T-helper 2 cell (primary cell): ENCODE measurements around the gene KRAS.

Experiments
- DNase-seq, 5 experiments: peaks; one replicate each; pipeline versions ENCODE4 v3.0.0 to v3.0.0-alpha.2; 2012 to 2022

KRAS gene

DNA sequence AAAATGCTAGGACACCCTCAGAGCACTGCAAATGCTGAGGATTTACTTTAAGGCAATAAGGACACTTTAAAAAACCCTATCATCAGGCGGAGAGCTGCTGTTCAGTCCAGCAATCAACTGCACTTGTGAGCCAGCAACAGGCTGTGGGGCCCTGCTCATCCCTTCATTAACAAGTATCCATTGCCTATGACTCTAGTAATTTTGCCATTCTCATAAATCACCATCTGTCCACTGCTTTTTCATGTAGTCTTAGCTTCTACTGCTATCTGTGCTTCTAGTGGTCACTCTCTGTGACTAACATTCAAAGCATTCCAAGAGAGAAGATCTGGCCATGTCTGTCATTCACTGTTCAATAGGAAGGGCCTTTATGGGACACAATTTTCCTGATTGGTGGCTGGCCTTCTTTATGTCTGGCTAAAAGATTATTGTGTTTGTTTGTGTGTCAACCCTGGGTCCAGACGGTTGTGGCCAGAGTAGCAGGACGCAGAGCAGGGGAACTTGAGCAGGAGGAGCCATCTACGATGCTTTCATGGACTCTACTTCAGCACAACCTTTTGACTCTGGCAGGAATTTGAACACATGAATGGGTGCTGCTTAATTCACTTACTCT, 3.6 kb upstream of the KRAS start:
- DNase-seq: no peak

DNA sequence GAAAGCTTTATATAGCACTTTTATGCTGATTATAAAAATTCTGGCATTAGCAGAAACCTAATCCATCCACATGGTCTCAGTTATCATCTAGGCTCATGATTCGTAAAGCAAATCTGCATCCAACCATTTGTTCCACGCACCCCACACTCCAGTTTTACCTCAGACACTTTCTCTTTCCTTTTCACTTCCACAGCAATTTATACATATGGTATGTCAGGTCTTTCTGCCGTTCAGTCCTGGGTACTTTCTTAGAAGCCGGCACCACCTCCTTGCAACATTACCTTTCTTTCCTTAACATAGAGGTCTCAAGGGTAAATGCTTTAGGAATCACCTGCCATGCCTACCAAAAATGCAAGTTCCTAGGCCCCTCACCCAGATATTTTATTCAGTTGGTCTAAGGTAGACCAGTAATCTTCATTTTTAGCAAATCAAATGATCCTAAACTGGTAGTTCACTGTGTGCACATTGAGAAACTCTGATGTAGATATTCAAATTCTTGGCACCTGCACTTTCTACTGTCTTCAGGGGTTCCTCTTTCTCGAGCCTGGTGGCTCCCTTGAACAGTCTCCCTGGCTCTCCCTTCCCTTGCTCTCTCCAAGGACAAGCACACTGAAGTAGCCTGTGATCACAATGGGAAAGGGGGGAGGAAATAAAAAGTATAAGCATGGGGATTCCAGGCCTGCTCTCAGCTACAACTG, 2.8 kb upstream of the KRAS start:
- no peak for DNase-seq

DNA sequence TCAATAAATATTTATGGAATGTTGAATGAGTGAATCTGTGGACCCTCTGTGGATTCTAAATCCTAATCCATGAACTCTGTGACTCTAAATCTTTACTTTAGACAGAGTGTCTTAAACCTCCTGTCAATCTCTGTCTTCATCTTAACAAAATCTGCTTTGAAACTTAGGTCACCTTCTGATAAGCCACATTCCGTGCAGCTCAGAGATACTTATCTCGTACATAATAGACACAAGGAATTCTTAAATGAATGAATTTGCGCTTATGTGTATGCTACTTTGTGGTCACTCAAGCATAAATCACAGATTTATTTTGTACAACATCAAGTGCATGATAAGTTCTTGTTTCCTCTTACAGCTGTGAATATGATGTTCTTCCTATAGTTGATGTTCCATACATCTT, 2.2 kb upstream of the KRAS start:
- no peak for DNase-seq

DNA sequence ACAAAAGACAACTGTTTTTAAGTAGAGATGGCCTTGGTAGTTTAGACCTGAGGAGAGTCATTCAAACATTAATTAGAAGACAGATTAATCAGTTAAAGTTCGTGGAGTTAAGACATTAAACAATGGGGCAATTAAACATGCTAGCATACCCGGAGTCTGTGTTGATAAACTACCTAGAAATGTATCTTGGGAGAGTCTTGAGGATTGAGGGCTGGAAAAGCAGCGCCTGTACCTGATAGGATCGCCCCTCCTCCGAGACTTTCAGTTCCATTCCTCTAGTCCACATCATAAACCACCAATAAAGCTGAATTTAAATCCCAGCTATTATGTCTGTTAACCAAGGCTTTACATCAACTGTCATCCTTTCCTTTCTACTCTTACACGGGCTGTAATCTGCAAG, 1.0 kb upstream of the KRAS start:
- DNase-seq: no peak

DNA sequence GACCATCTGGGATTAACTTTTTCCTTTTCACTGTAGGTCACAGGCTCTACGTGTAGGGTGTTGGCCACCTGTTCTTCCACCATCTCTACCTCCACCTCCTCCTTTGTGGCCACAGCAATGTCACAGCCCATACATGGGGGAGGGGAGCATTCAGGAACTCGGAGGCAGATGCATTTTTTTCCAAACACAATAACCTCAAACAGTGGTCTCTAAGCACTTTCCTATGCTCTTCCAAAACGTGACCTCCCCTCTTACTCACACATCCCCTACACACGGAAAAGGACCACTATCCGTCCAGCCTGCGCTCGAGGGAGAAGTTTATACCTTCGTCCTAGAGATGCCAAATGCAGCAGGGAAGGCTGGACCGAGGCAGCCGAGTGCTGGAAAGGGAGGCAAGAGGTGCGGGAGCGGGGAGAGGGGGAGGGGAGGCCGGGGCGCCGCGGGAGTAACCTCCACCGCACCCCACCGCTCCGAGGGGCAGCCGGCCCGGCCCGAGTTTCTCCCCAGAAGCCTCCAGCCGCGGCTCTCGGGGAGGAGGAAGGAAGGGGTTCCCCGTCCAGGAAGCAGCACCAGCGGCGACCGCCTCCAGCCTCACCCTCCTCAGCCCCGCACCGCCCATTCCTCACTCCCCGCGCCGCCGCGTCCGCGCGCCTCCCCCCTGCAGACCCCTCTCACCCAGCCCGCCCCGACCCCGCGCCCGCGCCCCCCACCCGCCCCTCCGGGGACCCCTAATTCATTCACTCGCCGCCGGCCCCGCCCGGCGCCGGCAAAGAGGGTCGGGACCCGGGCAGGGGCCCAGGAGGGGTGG, 594 bp downstream of the KRAS start:
- DNase-seq: peak; percentile 17 to 56 (median 41)

DNA sequence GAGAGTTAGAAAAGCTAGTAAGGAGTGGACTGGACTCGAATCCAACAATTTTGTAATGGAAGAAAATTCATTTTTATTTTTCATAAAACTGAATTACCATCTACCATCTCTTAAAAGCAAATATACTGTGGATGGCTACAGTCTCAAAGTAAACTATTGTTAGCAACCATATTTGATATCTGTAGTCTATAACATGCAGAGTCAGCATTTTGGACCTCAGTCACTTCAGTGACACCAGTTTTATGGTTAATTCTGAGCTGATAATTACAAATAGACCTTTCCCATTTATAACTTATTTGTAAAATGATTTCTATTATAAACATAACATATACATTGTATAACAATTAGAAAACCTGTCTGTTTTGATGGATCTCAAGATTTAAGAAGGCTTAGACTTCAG, 2.0 kb downstream of the KRAS start:
- DNase-seq: no peak

DNA sequence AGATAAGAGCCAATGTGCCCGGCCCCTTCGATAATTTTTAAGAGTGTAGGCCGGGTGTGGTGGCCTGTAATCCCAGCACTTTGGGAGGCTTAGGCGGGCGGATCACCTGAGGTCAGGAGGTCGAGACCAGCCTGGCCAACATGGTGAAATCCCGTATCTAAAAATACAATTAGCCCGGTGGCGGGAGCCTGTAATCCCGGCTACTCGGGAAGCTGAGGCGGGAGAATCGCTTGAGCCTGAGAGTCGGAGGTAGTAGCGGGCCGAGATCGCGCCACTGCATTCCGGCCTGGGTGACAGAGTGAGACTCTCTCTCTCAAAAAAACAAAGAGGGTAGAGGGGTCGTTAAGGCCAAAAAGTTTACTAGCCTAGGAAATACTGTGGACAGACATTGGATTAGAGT, 2.6 kb downstream of the KRAS start:
- no peak for DNase-seq

DNA sequence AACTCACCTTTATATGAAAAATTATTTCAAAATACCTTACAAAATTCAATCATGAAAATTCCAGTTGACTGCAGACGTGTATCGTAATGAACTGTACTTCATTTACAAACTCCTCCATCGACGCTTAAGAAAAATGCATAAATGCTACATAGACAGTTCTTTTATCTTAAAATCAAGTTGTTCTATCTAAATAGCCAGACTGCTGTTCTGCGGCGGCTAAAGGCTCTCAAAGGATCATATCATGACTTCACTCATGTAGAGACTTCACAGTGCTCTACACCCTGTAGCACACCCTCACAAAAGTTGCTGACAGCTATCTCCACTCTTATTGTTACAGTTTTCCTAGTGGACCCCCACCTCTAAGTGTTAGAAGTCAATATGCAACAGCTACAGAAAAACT, 5.2 kb downstream of the KRAS start:
- DNase-seq: no peak

DNA sequence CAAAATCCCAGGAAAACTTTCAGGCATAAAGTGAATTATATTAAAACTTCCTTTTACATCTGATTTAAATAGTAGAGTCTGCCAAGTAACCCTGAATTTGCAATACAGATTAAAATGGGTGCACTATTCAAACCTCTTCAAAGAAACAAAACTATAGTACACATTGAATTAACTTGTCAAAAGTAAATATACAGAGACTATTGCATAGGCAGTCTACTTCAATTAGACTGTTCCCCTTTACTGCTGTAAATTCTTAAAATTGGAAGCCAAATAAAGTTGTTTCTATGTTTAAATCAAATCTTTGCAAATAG, 7.1 kb downstream of the KRAS start:
- no peak for DNase-seq

DNA sequence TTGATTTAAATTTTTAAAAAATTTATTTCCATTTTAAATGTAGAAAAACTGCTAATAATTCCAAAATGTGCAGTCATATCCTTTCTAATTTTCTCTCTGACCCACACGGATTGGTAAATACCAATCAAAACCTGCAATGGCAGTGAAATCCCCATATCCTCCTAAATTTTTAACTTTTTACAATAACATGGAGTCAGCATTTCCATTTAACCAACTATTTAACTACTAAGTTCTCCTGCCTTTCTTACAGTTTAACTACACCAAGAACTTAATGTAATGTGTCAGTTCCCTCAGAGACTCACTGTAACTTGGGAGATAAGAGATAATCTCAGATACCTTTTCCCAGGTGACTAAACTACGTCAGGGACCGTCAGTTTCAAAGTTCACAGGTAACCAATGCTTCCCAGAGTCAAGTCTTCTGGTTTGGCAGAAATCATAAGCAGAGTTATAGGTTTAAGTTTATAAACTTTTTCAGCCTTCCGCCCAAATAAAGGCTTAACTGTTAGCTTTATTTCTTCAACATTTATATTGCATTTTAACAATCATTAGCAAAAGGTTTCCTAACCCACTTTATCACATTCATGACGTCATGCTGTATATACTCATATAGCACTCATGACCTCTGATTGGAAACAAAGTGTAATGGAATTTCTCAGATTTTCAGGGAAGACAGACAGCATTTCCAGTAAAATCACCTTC, 7.6 kb downstream of the KRAS start:
- DNase-seq: no peak

DNA sequence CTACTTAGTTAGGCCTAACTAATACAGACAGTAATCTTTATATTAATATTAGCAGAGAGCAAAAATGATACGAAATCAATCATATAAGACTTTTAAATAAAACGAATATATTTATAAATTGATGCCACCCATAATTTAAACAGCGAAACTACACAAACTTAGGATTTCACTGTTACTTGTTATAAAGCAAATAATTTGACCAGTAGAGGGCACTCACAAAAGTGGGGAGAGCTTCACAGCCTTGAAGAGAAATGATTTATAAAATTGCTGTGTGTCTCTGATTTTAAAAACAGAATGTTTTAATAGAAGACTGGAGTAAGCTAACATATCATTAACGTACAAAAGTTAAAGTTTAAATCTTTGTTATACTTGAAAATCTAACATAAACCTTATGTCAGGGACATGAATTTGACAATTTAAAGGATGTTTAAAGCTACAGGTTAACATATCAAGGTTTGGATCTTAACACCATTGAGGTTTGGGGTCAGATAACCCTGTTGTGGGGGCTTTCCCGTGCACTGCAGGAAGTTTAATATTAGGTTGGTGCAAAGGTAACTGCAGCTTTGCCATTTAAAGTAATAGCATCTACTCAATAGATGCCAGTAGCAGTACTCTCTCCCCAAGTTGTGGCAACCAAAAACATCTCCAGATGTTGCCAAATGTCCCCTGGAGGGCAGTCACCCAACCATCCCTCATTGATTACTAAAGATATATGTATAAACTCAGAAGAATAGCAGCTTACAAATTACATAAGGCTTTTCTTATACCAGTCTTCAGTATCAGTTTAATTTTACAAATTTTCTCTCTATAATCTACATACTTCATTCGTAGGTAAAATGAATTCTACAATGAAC, 9.3 kb downstream of the KRAS start:
- peak in 3 of 5 experiments; percentile 13 to 82 (median 66) for DNase-seq

DNA sequence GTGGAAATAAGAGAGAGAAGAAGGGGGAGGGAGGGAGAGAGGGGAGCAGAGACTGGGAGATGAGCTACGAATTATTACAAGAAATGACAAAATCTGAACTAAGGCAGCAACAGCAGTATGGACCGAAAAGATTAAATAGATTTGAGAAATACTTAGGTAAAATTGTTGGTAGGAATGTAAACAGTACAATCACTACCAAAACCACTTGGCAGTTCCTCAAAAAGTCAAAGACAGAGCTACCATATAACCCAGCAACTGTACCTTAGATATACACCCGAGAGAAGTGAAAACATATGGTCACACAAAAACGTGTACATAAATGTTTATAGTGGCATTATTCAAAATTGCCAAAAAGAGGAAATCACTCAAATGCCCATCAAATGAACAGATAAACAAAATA, 14.1 kb downstream of the KRAS start:
- no peak for DNase-seq

DNA sequence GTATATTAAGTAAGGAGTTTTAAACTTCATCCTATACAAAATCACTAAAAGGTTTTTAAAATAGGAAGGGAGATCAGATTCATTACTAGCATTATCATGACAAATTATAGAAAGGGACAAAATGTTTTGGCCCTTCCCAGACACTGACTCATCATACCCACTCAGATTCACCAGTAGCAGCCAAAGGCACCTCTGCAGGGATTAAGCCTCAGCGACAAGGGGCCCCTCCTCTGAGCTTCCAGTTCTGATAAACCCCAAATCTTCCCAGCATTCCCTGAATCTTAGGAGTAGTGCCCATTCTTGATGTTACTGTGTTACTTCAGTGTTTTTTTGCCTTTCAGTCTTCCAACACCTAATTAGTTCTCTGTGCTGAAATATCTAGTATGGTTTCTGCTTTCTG, 14.5 kb downstream of the KRAS start:
- no peak for DNase-seq

DNA sequence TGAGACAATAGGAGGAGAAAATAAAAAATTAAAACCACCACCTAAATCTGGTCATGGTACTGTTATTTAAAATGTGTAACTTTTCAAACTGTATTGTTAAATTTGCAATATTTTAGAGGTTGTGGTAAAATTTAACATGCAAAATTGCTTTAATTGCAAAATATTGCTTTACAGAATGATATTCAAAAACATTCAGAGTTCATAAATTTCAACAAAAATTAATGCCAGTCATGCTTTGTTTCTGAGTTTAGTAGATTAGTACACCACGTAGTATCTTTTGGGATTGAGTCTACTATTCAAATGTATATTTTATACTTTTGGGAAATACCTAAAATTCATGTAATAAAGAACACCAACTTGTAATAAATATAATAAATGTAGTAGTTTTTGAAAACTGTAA, 37.4 kb downstream of the KRAS start:
- DNase-seq: no peak

DNA sequence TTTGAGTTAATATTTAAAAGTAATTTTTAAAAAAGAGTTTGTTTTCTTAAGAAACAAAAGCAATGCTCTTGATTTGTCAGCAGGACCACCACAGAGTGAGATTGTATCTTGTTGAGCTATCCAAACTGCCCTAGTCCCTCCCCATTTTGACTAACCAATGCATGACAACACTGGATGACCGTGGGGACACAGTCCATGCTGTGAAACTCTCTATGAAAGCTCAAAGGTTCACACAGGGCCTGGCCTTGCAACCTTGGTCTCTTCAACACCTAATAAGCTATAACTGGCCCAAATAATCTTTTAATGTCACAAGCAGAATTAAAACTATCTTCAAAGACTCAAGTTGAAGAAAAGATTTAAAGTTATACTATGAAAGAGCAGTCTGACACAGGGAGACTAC, 42.2 kb downstream of the KRAS start:
- no peak for DNase-seq

DNA sequence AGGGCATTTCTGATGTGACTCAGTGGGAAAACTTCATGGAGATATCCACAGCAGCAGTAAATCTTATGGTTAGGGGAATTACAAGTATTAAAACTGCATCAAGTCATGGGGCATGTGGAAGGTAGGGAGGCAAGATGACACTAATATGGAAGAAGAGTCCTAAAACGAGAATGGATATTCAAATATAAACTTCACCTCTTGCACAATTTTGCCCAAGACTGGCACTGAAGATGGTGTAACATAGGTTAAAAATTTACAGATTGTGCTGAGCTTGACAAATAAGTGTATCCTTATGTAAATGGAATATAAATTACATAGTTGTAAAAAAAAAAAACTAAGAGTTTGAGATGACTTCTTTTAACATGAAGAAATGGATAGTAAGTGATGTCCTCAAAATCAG, 42.9 kb downstream of the KRAS start:
- no peak for DNase-seq

DNA sequence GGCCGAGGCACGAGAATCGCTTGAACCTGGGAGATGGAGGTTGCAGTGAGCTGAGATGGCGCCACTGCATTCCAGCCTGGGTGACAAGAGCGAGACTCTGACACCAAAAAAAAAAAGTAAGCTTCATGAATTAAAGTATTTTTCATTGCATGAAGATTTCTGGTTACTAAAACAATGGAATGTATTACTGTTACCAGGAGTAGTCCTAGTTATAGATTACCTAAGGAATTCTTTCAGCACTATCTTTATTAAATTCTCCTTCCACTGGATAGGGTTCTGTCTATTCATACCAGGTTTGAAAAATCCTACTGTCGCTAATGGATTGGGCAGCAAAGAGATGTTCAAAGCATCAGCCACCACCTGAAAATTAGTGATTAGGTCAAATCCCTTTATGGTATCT, 43.3 kb downstream of the KRAS start:
- no peak for DNase-seq

DNA sequence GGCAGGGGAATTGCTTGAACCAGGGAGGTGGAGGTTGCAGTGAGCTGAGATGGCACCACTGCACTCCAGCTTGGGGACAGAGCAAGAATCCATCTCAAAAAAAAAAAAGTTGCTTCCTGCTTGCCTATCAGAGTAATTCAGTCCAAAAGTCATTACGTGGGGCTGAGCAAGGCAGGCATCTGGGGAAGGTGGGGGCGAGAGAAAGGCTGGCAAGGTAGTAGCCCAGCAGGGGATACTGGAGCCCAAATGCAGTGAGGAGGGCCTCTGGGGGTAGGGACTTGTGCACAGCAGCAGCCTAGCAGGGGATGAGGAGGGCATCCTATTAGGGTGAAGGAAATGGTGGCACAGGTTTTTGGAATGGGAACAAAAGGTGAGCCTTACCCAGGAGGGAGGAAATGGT, 48.6 kb downstream of the KRAS start:
- no peak for DNase-seq

DNA sequence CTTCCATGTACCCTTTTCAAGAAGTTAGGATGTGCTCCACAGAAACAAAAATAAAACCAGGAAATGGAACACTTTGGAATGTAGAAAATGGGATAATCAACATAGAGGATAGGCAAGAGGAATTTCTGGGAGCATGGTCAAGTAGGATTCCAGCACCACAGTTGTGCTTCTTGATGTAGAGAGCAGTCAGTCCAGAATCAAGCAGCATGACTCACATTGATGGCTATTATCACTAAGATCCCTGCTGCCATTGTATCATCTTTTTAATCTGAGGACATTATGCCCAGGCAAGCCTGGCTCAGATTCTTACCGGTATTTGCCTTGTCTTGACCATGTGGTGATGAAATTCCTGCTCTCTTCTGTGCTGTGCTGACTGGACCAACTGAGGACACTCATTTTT, 50.0 kb downstream of the KRAS start:
- no peak for DNase-seq

DNA sequence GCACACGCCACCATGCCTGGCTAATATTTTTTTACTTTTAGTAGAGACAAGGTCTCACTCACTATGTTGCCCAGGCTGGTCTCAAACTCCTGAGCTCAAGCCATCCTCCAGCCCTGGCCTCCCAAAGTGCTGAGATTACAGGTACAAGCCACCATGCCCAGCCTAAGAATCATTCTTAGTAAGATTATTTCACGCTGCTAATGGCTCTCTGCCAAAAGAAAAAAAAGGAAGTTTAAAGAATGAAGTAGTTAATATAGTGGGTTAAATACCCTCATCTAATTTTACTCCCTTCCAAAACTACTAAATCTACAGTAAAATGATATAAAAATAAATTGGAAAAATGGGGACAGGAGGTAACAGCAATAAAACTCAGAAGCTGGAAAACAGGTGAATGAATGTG, 53.1 kb downstream of the KRAS start:
- no peak for DNase-seq

DNA sequence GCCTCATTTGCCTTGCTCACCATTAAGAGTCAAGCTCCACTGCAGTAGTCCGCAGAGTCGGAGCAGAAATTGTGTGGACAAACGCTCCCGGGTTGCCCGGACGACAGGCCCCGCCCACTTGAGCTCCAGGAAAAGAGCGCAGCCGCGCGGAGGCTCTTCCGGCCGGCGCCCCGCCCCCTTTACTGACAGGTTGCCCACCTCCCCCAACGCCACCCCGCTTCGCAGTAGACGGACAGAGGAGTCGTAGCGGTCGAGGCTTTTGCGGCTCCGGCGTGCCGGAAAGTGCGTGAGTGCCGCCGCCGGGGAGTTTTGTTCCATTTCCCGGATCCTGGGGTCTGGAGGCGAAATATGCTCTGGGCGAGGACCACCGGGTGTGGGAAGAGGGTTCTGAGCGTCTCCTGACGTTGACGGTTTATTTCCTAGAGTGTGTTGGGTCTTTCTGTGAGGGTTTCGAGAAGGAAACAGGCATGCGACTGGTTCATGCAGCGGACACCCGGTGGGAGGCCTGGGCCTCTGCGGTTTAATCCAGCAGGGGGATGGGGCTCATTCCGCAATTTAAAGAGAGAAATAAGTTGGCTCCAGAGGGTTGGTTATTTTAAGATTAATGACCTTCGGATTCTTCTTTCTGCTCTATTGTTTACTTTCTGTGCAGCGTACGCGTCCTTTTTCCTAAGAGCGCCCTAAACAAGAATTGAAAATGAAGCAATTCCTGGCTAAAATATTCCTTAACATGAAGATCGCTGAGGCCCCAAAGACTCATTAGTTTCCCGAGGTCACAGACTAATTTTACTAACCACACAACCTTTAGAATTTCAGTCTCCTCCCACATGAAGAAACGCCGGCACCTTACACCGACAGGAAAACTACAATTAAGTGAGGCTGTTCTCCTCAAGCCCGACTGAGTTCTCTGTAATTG, 55.4 kb downstream of the KRAS start, which contains the start of the genes DNAI7 and ETFRF1:
Gene DNAI7, minus strand, starts transcription at position 105 of the 916 bp plus-strand sequence. Its CDS starts 82 bp downstream, at position 23.
Gene ETFRF1, plus strand, starts transcription at position 182 of the 916 bp plus-strand sequence. CDS start 8,720 bp downstream, outside the sequence.
- peak; percentile 90 to 94 (median 93) for DNase-seq
